Measurements from ENCODE around the gene GBX1.

Gene GBX1
- total RNA-seq: 0 to 0.19 (median 0) reads per million in 3 donors

GRCh38 chr7:151167197-151167961 is at the start of gene GBX1:
GBX1 (minus strand) TSS chr7:151167694; CDS start chr7:151167548, 146 bp downstream.
- Histone ChIP-seq H3K36me3 (ENCODE audit: control insufficient read depth, insufficient read depth, low read length) (no peaks in the 10 kb centered on the region), H3K27me3 (replicated peaks; ENCODE audit: control insufficient read depth, insufficient read depth, low read length, poor library complexity, severe bottlenecking) (peaks cover 33% of the 10 kb centered on the region), H3K27ac (ENCODE audit: insufficient read depth, low read length, poor library complexity, severe bottlenecking) (no peak within 1 kb of the TSS), H3K9me3 (ENCODE audit: control insufficient read depth, low read length) (no peaks in the 10 kb centered on the region), H3K4me1 (ENCODE audit: control insufficient read depth, insufficient read depth, low read length, poor library complexity, severe bottlenecking) (peaks cover 8% of the 10 kb centered on the region), H3K4me3 (ENCODE audit: insufficient read depth, low read depth, low read length, poor library complexity, severe bottlenecking) (peak within 1 kb of the TSS; percentile 55)
- no peak for DNase-seq

- Histone ChIP-seq H3K4me1 (ENCODE audit: control insufficient read depth, insufficient read depth, low read length, poor library complexity, severe bottlenecking) (no peaks in the 10 kb centered on the region), H3K9me3 (ENCODE audit: control insufficient read depth, low read length) (no peaks in the 10 kb centered on the region), H3K27me3 (replicated peaks; ENCODE audit: control insufficient read depth, insufficient read depth, low read length, poor library complexity, severe bottlenecking) (no peaks in the 10 kb centered on the region), H3K36me3 (ENCODE audit: control insufficient read depth, insufficient read depth, low read length) (peaks cover 76% of the 10 kb centered on the region), H3K4me3 (ENCODE audit: insufficient read depth, low read depth, low read length, poor library complexity, severe bottlenecking) (no peak overlapping the region), H3K27ac (ENCODE audit: insufficient read depth, low read length, poor library complexity, severe bottlenecking) (no peak overlapping the region)
- no peak for DNase-seq
Observed at GRCh38 chr7:151215396-151215795, 47.9 kb upstream of the GBX1 start.

- no peaks in the 10 kb centered on the region for H3K27me3 ChIP-seq (replicated peaks; ENCODE audit: control insufficient read depth, insufficient read depth, low read length, poor library complexity, severe bottlenecking)
- H3K9me3 ChIP-seq (ENCODE audit: control insufficient read depth, low read length): no peaks in the 10 kb centered on the region
- H3K36me3 ChIP-seq (ENCODE audit: control insufficient read depth, insufficient read depth, low read length): peaks cover 62% of the 10 kb centered on the region
- no peak for DNase-seq
- no peaks in the 10 kb centered on the region for H3K4me1 ChIP-seq (ENCODE audit: control insufficient read depth, insufficient read depth, low read length, poor library complexity, severe bottlenecking)
- no peak overlapping the region for H3K4me3 ChIP-seq (ENCODE audit: insufficient read depth, low read depth, low read length, poor library complexity, severe bottlenecking)
- no peak overlapping the region for H3K27ac ChIP-seq (ENCODE audit: insufficient read depth, low read length, poor library complexity, severe bottlenecking)
Observed at GRCh38 chr7:151213826-151214225, 46.3 kb upstream of the GBX1 start.

GRCh38 chr7:151212626-151213025 is 45.1 kb upstream of the GBX1 start:
- H3K9me3 ChIP-seq (ENCODE audit: control insufficient read depth, low read length): no peaks in the 10 kb centered on the region
- no peak overlapping the region for H3K27ac ChIP-seq (ENCODE audit: insufficient read depth, low read length, poor library complexity, severe bottlenecking)
- DNase-seq: no peak
- H3K4me1 ChIP-seq (ENCODE audit: control insufficient read depth, insufficient read depth, low read length, poor library complexity, severe bottlenecking): peaks cover 5% of the 10 kb centered on the region
- no peaks in the 10 kb centered on the region for H3K27me3 ChIP-seq (replicated peaks; ENCODE audit: control insufficient read depth, insufficient read depth, low read length, poor library complexity, severe bottlenecking)
- no peak overlapping the region for H3K4me3 ChIP-seq (ENCODE audit: insufficient read depth, low read depth, low read length, poor library complexity, severe bottlenecking)
- peaks cover 50% of the 10 kb centered on the region for H3K36me3 ChIP-seq (ENCODE audit: control insufficient read depth, insufficient read depth, low read length)

GRCh38 chr7:151211155-151211772 is 43.8 kb upstream of the GBX1 start:
- Histone ChIP-seq H3K9me3 (ENCODE audit: control insufficient read depth, low read length) (no peaks in the 10 kb centered on the region), H3K27me3 (replicated peaks; ENCODE audit: control insufficient read depth, insufficient read depth, low read length, poor library complexity, severe bottlenecking) (no peaks in the 10 kb centered on the region), H3K4me3 (ENCODE audit: insufficient read depth, low read depth, low read length, poor library complexity, severe bottlenecking) (no peak overlapping the region), H3K4me1 (ENCODE audit: control insufficient read depth, insufficient read depth, low read length, poor library complexity, severe bottlenecking) (peaks cover 16% of the 10 kb centered on the region), H3K36me3 (ENCODE audit: control insufficient read depth, insufficient read depth, low read length) (peaks cover 37% of the 10 kb centered on the region), H3K27ac (ENCODE audit: insufficient read depth, low read length, poor library complexity, severe bottlenecking) (no peak overlapping the region)
- no peak for DNase-seq

- Histone ChIP-seq H3K36me3 (ENCODE audit: control insufficient read depth, insufficient read depth, low read length) (peaks cover 27% of the 10 kb centered on the region), H3K27ac (ENCODE audit: insufficient read depth, low read length, poor library complexity, severe bottlenecking) (no peak within 1 kb of the TSS), H3K27me3 (replicated peaks; ENCODE audit: control insufficient read depth, insufficient read depth, low read length, poor library complexity, severe bottlenecking) (no peaks in the 10 kb centered on the region), H3K4me1 (ENCODE audit: control insufficient read depth, insufficient read depth, low read length, poor library complexity, severe bottlenecking) (peaks cover 23% of the 10 kb centered on the region), H3K9me3 (ENCODE audit: control insufficient read depth, low read length) (no peaks in the 10 kb centered on the region), H3K4me3 (ENCODE audit: insufficient read depth, low read depth, low read length, poor library complexity, severe bottlenecking) (no peak within 1 kb of the TSS)
- DNase-seq: no peak
Observed at GRCh38 chr7:151210087-151210854, 42.8 kb upstream of the GBX1 start, which contains the start of gene H2BK1. H2BK1 (minus strand) TSS chr7:151210488; CDS start chr7:151210318, 170 bp downstream.

- Histone ChIP-seq H3K36me3 (ENCODE audit: control insufficient read depth, insufficient read depth, low read length) (peaks cover 20% of the 10 kb centered on the region), H3K27ac (ENCODE audit: insufficient read depth, low read length, poor library complexity, severe bottlenecking) (no peak overlapping the region), H3K9me3 (ENCODE audit: control insufficient read depth, low read length) (no peaks in the 10 kb centered on the region), H3K27me3 (replicated peaks; ENCODE audit: control insufficient read depth, insufficient read depth, low read length, poor library complexity, severe bottlenecking) (no peaks in the 10 kb centered on the region), H3K4me3 (ENCODE audit: insufficient read depth, low read depth, low read length, poor library complexity, severe bottlenecking) (no peak overlapping the region), H3K4me1 (ENCODE audit: control insufficient read depth, insufficient read depth, low read length, poor library complexity, severe bottlenecking) (peaks cover 23% of the 10 kb centered on the region)
- no peak for DNase-seq
Observed at GRCh38 chr7:151209588-151209987, 42.1 kb upstream of the GBX1 start.

- Histone ChIP-seq H3K27ac (ENCODE audit: insufficient read depth, low read length, poor library complexity, severe bottlenecking) (peak overlapping the region; percentile 55), H3K9me3 (ENCODE audit: control insufficient read depth, low read length) (no peaks in the 10 kb centered on the region), H3K4me1 (ENCODE audit: control insufficient read depth, insufficient read depth, low read length, poor library complexity, severe bottlenecking) (peaks cover 26% of the 10 kb centered on the region), H3K36me3 (ENCODE audit: control insufficient read depth, insufficient read depth, low read length) (peaks cover 10% of the 10 kb centered on the region), H3K4me3 (ENCODE audit: insufficient read depth, low read depth, low read length, poor library complexity, severe bottlenecking) (no peak overlapping the region), H3K27me3 (replicated peaks; ENCODE audit: control insufficient read depth, insufficient read depth, low read length, poor library complexity, severe bottlenecking) (no peaks in the 10 kb centered on the region)
- DNase-seq: no peak
Observed at GRCh38 chr7:151208253-151208862, 40.9 kb upstream of the GBX1 start.

GRCh38 chr7:151207804-151208203 is 40.3 kb upstream of the GBX1 start:
- no peaks in the 10 kb centered on the region for H3K9me3 ChIP-seq (ENCODE audit: control insufficient read depth, low read length)
- H3K36me3 ChIP-seq (ENCODE audit: control insufficient read depth, insufficient read depth, low read length): peaks cover 4% of the 10 kb centered on the region
- no peak overlapping the region for H3K4me3 ChIP-seq (ENCODE audit: insufficient read depth, low read depth, low read length, poor library complexity, severe bottlenecking)
- peak overlapping the region; percentile 55 for H3K27ac ChIP-seq (ENCODE audit: insufficient read depth, low read length, poor library complexity, severe bottlenecking)
- H3K4me1 ChIP-seq (ENCODE audit: control insufficient read depth, insufficient read depth, low read length, poor library complexity, severe bottlenecking): peaks cover 26% of the 10 kb centered on the region
- no peaks in the 10 kb centered on the region for H3K27me3 ChIP-seq (replicated peaks; ENCODE audit: control insufficient read depth, insufficient read depth, low read length, poor library complexity, severe bottlenecking)
- no peak for DNase-seq

Data from effector memory CD4-positive, alpha-beta T cell (primary cell).